ENCODE data around the gene WNT7B.

WNT7B gene

GRCh38 chr22:45968003-45968650, 8.8 kb downstream of the WNT7B start:
- no peak for TF ChIP-seq POLR2A (IDR thresholded peaks at IDR 0.05; ENCODE audit: low read depth, low read length)
- DNase-seq (ENCODE audit: insufficient read length, low spot score) (peak; percentile 71), FAIRE-seq (peak; percentile 73)

- FAIRE-seq (no peak), DNase-seq (ENCODE audit: insufficient read length, low spot score) (no peak)
- no peak for TF ChIP-seq POLR2A (IDR thresholded peaks at IDR 0.05; ENCODE audit: low read depth, low read length)
These were observed 10.0 kb downstream of the WNT7B start for GRCh38 chr22:45966895-45967365.

- TF ChIP-seq POLR2A (IDR thresholded peaks at IDR 0.05; ENCODE audit: low read depth, low read length), result no peak
- FAIRE-seq, result no peak
- DNase-seq (ENCODE audit: insufficient read length, low spot score), result no peak
These were observed 10.6 kb downstream of the WNT7B start for GRCh38 chr22:45966320-45966894.

DNA sequence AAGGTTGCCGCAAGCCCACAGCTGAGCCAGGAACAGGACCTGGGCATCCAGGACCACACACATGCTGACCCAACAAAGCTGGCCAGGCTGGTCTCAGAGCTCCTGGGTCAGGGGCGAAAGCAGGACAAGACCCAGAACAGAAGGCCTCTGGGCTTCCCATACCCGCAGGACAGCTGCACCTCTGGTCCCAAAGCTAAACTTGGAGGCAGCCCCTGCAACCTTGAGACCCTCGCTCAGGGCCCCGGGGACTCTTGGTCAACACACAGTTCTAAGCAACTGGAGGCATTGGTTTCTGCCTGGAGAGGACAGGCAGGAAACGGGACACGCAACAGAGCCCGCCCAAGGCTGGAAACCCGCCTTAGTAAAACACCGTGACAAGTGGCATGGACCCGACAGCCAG, 11.4 kb downstream of the WNT7B start:
- no peak for DNase-seq (ENCODE audit: insufficient read length, low spot score)
- FAIRE-seq, result no peak
- no peak for TF ChIP-seq POLR2A (IDR thresholded peaks at IDR 0.05; ENCODE audit: low read depth, low read length)

- no peak for TF ChIP-seq POLR2A (IDR thresholded peaks at IDR 0.05; ENCODE audit: low read depth, low read length)
- DNase-seq (ENCODE audit: insufficient read length, low spot score), result no peak
- no peak for FAIRE-seq
These were observed 11.9 kb downstream of the WNT7B start for GRCh38 chr22:45964926-45965527.

- DNase-seq (ENCODE audit: insufficient read length, low spot score) (no peak), FAIRE-seq (no peak)
- no peak for TF ChIP-seq POLR2A (IDR thresholded peaks at IDR 0.05; ENCODE audit: low read depth, low read length)
These were observed 12.6 kb downstream of the WNT7B start for GRCh38 chr22:45964372-45964771.

GRCh38 chr22:45963821-45964220, 13.1 kb downstream of the WNT7B start:
- TF ChIP-seq POLR2A (IDR thresholded peaks at IDR 0.05; ENCODE audit: low read depth, low read length), result no peak
- no peak for FAIRE-seq

DNA sequence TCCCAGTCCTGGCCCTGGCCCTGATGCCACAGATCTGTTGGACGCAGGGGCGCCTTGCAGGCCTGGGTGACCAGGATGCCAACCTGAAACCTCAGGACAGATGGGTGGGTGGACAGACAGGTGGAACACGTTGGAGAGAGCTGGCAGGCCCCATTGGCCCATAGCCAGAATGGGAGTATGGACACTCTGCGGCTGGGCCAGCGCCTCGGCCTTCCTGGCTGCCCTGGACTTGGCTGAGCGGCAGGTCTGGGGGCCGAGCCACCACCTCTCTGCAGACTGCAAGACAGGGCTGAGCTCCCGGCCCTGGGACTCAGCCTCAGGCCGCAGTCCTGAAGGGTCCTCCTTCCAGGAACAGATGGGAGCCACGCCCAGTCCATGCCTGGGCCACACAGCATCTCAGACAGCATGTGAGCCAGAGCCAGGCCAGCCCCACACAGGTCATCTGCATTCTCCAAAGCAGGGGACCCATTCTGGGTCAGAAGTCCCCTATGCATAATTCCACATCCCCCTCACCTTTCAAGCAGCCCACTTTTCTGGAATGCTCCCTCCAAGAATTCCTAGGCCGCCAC, 14.1 kb downstream of the WNT7B start:
- TF ChIP-seq POLR2A (IDR thresholded peaks at IDR 0.05; ENCODE audit: low read depth, low read length), result no peak
- DNase-seq (ENCODE audit: insufficient read length, low spot score), result no peak
- no peak for FAIRE-seq

More at GRCh38 chr22:45963821-45964220, 13.1 kb downstream of the WNT7B start:
- DNase-seq (ENCODE audit: insufficient read length, low spot score), result no peak

DNA sequence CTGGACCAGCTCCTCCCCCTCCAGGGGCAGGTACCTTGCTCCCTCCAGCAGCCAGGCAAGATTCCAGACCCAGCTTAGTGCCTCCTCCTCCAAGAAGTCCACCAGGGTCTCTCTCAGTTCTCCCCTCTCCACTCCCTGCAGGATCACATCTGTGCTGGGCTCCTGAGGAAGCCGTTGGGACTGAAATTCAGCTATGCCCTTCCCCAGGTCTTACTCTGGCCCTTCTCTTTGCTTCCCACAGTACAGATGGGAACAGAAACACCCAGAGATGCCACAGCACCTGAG, 14.6 kb downstream of the WNT7B start:
- DNase-seq (ENCODE audit: insufficient read length, low spot score), result no peak
- no peak for FAIRE-seq
- TF ChIP-seq POLR2A (IDR thresholded peaks at IDR 0.05; ENCODE audit: low read depth, low read length), result no peak

GRCh38 chr22:45961679-45962433, 15.1 kb downstream of the WNT7B start:
- no peak for DNase-seq (ENCODE audit: insufficient read length, low spot score)
- no peak for FAIRE-seq

GRCh38 chr22:45960477-45961386, 16.2 kb downstream of the WNT7B start:
- no peak for TF ChIP-seq POLR2A (IDR thresholded peaks at IDR 0.05; ENCODE audit: low read depth, low read length)
- FAIRE-seq, result no peak
- DNase-seq (ENCODE audit: insufficient read length, low spot score), result no peak

More at GRCh38 chr22:45961679-45962433, 15.1 kb downstream of the WNT7B start:
- no peak for TF ChIP-seq POLR2A (IDR thresholded peaks at IDR 0.05; ENCODE audit: low read depth, low read length)

GRCh38 chr22:45959719-45960476, 17.1 kb downstream of the WNT7B start:
- TF ChIP-seq POLR2A (IDR thresholded peaks at IDR 0.05; ENCODE audit: low read depth, low read length), result no peak
- DNase-seq (ENCODE audit: insufficient read length, low spot score), result no peak
- no peak for FAIRE-seq

Measured in H54 (cell line).